ENCODE measurements around the gene PKP1.

DNA sequence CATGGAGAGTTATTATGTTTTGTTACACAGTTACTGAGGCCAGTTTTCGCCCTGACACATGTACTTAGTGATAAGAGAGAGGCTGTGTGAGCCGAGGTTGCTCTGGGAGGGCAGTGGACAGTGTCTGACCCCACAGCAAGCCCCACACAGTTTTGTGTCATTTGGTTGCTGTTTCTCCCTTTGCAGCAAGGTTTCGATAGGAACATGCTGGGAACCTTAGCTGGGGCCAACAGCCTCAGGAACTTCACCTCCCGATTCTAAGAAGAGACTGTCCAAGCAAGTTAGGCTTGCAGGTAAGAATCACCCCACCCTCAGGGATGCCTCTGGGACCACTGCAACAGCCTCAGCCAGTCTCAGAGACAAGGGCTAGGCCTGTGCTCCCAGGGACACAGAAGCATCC lies 45.3 kb downstream of the PKP1 start:
- TF ChIP-seq, protein P1, sequence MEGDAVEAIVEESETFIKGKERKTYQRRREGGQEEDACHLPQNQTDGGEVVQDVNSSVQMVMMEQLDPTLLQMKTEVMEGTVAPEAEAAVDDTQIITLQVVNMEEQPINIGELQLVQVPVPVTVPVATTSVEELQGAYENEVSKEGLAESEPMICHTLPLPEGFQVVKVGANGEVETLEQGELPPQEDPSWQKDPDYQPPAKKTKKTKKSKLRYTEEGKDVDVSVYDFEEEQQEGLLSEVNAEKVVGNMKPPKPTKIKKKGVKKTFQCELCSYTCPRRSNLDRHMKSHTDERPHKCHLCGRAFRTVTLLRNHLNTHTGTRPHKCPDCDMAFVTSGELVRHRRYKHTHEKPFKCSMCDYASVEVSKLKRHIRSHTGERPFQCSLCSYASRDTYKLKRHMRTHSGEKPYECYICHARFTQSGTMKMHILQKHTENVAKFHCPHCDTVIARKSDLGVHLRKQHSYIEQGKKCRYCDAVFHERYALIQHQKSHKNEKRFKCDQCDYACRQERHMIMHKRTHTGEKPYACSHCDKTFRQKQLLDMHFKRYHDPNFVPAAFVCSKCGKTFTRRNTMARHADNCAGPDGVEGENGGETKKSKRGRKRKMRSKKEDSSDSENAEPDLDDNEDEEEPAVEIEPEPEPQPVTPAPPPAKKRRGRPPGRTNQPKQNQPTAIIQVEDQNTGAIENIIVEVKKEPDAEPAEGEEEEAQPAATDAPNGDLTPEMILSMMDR (IDR thresholded peaks at IDR 0.05): no peak
- TF ChIP-seq POLR2A (IDR thresholded peaks at IDR 0.05): no peak
